B cell (primary cell): ENCODE results near the gene HIGD2A. TPM values are rescaled to one million over a fixed set of nuclear protein-coding genes. Genes with fewer than 3 reads are reported as not detected.

Source experiments
- ATAC-seq: fragments of 200-7000 bp; cut with Tn5 transposase; one replicate; pipeline ENCODE4 v1.10.0; 2021; ENCODE audit warnings: low read depth, mild to moderate bottlenecking, moderate number of reproducible peaks, moderate library complexity
- CTCF ChIA-PET: fragments of 350-600 bp; sonication (Branson Sonifier 250); formaldehyde crosslinking; loops from one replicate; lab custom pipeline; 2021; ENCODE audit warnings: antibody characterized with exemption, inconsistent platforms; lab: Charles Lee
- POLR2A ChIA-PET: fragments of 350-600 bp; sonication (Branson Sonifier 250); formaldehyde crosslinking; loops from one replicate; lab custom pipeline; 2021; ENCODE audit warnings: antibody characterized with exemption; lab: Charles Lee
- DNase-seq: peaks from one replicate; pipeline ENCODE4 v3.0.0; 2013
- H2AFZ ChIP-seq: 2 replicates; pipeline ENCODE4 v1.6.1; 2012; ENCODE audit warnings: mild to moderate bottlenecking, low read depth, low read length; ENCODE audit not compliant: insufficient read depth, poor library complexity, severe bottlenecking
- H3K27ac ChIP-seq, 2 donors: 1 replicate in 1 of 2; 2 replicates in 1 of 2; pipeline ENCODE4 v1.5.1; 2012 to 2013; ENCODE audit warnings: low read length in 2 of 2, mild to moderate bottlenecking in 2 of 2, moderate library complexity in 1 of 2
- H3K27me3 ChIP-seq, 4 experiments: fragments of 200-600 bp in 1 of 4; sonication (generic) in 1 of 4; replicated peaks in 1 of 4; 1 replicate in 2 of 4; 2 replicates in 2 of 4; pipeline versions ENCODE4 v1.6.1 to v1.7.0; 2013 to 2016; ENCODE audit warnings: low read length in 3 of 4, mild to moderate bottlenecking in 2 of 4, mixed read lengths in 1 of 4, moderate library complexity in 1 of 4; ENCODE audit not compliant: insufficient read depth in 4 of 4, control insufficient read depth in 3 of 4; ENCODE audit errors: control extremely low read depth in 1 of 4
- H3K36me3 ChIP-seq, 2 experiments: replicated peaks in 1 of 2; 1 replicate in 1 of 2; 2 replicates in 1 of 2; pipeline versions ENCODE4 v1.6.1 to v1.7.1; 2013; ENCODE audit warnings: low read length in 1 of 2; ENCODE audit not compliant: insufficient read depth in 2 of 2, control insufficient read depth in 1 of 2; ENCODE audit errors: control extremely low read depth in 1 of 2, extremely low read depth in 1 of 2
- H3K4me1 ChIP-seq, 2 donors: fragments of 200-600 bp in 1 of 2; sonication (generic) in 1 of 2; 1 replicate in 1 of 2; 2 replicates in 1 of 2; pipeline versions ENCODE4 v1.5.1 to v1.6.1; 2013 to 2017; ENCODE audit warnings: low read length in 2 of 2; ENCODE audit not compliant: control insufficient read depth in 2 of 2, insufficient read depth in 2 of 2
- H3K4me2 ChIP-seq: replicated peaks from 2 replicates; pipeline ENCODE3; 2012; ENCODE audit warnings: mild to moderate bottlenecking, low read depth, low read length; ENCODE audit not compliant: poor library complexity, severe bottlenecking
- H3K4me3 ChIP-seq, 5 experiments: fragments of 200-600 bp in 1 of 5; sonication (generic) in 1 of 5; 1 replicate in 3 of 5; 2 replicates in 2 of 5; pipeline versions ENCODE4 v1.5.1 to v1.7.0; 2011 to 2016; ENCODE audit warnings: low read length in 4 of 5, mild to moderate bottlenecking in 4 of 5, low read depth in 2 of 5, control low read depth in 1 of 5, moderate library complexity in 1 of 5; ENCODE audit not compliant: insufficient read depth in 1 of 5; ENCODE audit errors: control extremely low read depth in 1 of 5, extremely low read depth in 1 of 5
- H3K79me2 ChIP-seq: fragments of 200-600 bp; sonication (generic); one replicate; pipeline ENCODE4 v1.6.0; 2016; ENCODE audit warnings: low read length; ENCODE audit not compliant: control insufficient read depth, insufficient read depth
- H3K9ac ChIP-seq: fragments of 200-600 bp; sonication (generic); 2 replicates; pipeline ENCODE4 v1.6.1; 2017; ENCODE audit warnings: mild to moderate bottlenecking, low read length, moderate library complexity
- H3K9me3 ChIP-seq, 3 donors: one replicate each; pipeline versions ENCODE4 v1.6.1 to v1.7.1; 2013; ENCODE audit warnings: low read length in 2 of 3; ENCODE audit not compliant: control insufficient read depth in 2 of 3, insufficient read depth in 1 of 3; ENCODE audit errors: control extremely low read depth in 1 of 3
- H4K20me1 ChIP-seq: 2 replicates; pipeline ENCODE4 v1.6.0; 2012; ENCODE audit warnings: mild to moderate bottlenecking, low read length; ENCODE audit not compliant: insufficient read depth, control insufficient read depth, poor library complexity, severe bottlenecking
- H3K27ac Mint-ChIP-seq: one replicate; pipeline ENCODE4 v1.8.0; 2021; ENCODE audit warnings: mixed read lengths
- H3K27me3 Mint-ChIP-seq: one replicate; pipeline ENCODE4 v1.8.0; 2021; ENCODE audit warnings: mixed read lengths
- H3K4me1 Mint-ChIP-seq: one replicate; pipeline ENCODE4 v1.8.0; 2021; ENCODE audit warnings: mixed read lengths
- H3K4me3 Mint-ChIP-seq: one replicate; pipeline ENCODE4 v1.8.0; 2021; ENCODE audit warnings: mixed read lengths
- H3K9me3 Mint-ChIP-seq: one replicate; pipeline ENCODE4 v1.8.0; 2022; ENCODE audit warnings: mixed read lengths; ENCODE audit not compliant: insufficient read depth
- EZH2 ChIP-seq: IDR thresholded peaks from 2 replicates; pipeline ENCODE4 v1.6.1; 2012; ENCODE audit warnings: borderline replicate concordance, low read depth, mild to moderate bottlenecking, moderate library complexity, low read length; ENCODE audit not compliant: insufficient read depth, poor library complexity, severe bottlenecking
- WGBS: methylation state at CpG from one replicate; pipeline ENCODE4 v1.1.5; 2013; ENCODE audit warnings: missing lambda C conversion rate; ENCODE audit not compliant: insufficient coverage; 5-methylcytosine and 5-hydroxymethylcytosine counted together
- intact Hi-C: fragments of 100-400 bp; cut with micrococcal nuclease; formaldehyde crosslinking; loops from one replicate; pipeline ENCODE4 v1.10.0; 2022
- polyA plus RNA-seq: library from polyadenylated mRNA; depleted of rRNA; stranded (reverse); fragments of >200 nt; gene quantifications from 2 replicates; pipeline ENCODE4 v1.2.3, GENCODE V29; 2012
- total RNA-seq, 2 donors: library from RNA; stranded (reverse); fragments of 120-200 nt in 1 of 2; gene quantifications; 1 replicate in 1 of 2; 2 replicates in 1 of 2; pipeline versions ENCODE4 v1.2.3 to v1.2.4, GENCODE V29; 2013 to 2022
- TF ChIP-seq, protein P1 (sequence below): fragments of 200-600 bp; IDR thresholded peaks from one replicate; pipeline ENCODE4 v1.8.0; 2022; ENCODE audit warnings: antibody characterized with exemption, mild to moderate bottlenecking

HIGD2A gene
- total and polyA plus RNA-seq, 2 donors (not counting 1 experiment from before 2014, with no cell fraction given): 80.1 to 212 TPM

DNA sequence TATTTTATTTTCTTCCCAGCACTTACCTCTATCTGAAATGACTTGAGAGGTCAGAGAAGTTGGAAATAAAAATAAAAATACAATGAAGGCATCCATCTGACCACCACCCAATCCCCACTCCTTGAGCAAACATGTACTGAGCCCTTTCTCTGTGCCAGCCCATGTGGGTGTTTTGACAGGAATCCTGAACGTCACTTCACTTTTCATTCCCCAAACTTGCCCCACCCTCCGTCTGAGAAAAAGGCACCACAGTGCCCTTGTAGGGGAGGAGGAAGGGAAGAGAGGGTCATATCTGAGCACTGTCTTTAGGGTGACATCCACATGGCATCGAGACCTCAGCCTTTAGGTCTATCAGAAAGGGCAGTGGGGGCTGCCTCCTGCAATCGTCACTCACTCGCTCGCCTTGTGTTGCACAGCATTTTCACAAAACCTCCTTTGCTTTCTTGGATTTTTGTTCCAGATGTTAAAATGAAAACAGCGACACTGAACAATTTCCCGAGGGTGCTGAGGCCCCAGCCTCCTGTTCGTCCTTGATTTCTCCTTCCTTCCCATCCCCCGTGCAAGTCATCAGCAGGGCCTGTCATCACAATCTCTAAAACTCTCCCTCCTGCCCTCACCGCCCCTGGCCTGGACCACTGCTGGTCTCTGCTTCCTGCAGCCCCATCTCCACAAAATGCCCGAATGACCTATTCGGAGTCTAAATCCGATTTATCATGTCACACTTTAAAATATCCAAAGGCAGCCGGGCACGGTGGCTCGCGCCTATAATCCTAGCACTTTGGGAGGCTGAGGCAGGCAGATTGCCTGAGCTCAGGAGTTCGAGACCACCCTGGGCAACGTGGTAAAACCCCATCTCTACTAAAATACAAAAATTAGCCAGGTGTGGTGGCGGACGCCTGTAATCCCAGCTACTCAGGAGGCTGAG is 13.0 kb downstream of the HIGD2A start:
- H3K9me3 ChIP-seq: no peaks in the 10 kb centered on the region
- no peak for TF ChIP-seq EZH2
- TF ChIP-seq, protein P1, sequence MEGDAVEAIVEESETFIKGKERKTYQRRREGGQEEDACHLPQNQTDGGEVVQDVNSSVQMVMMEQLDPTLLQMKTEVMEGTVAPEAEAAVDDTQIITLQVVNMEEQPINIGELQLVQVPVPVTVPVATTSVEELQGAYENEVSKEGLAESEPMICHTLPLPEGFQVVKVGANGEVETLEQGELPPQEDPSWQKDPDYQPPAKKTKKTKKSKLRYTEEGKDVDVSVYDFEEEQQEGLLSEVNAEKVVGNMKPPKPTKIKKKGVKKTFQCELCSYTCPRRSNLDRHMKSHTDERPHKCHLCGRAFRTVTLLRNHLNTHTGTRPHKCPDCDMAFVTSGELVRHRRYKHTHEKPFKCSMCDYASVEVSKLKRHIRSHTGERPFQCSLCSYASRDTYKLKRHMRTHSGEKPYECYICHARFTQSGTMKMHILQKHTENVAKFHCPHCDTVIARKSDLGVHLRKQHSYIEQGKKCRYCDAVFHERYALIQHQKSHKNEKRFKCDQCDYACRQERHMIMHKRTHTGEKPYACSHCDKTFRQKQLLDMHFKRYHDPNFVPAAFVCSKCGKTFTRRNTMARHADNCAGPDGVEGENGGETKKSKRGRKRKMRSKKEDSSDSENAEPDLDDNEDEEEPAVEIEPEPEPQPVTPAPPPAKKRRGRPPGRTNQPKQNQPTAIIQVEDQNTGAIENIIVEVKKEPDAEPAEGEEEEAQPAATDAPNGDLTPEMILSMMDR: no peak
- intact Hi-C loops: no loop called here
- Mint-ChIP-seq H3K9me3 (no peaks in the 10 kb centered on the region), H3K27ac (no peak overlapping the region), H3K27me3 (no peaks in the 10 kb centered on the region), H3K4me1 (no peaks in the 10 kb centered on the region), H3K4me3 (no peak overlapping the region)
- no peak overlapping the region for H3K9ac ChIP-seq
- no peaks in the 10 kb centered on the region for H3K27me3 ChIP-seq
- no peak overlapping the region for H2AFZ ChIP-seq
- no peak overlapping the region for H3K27ac ChIP-seq
- H3K4me1 ChIP-seq: no peaks in the 10 kb centered on the region
- H4K20me1 ChIP-seq: no peaks in the 10 kb centered on the region
- H3K79me2 ChIP-seq: no peaks in the 10 kb centered on the region
- H3K4me2 ChIP-seq: no peak overlapping the region
- ChIA-PET POLR2A (no interaction called here), CTCF (no interaction called here)
- DNase-seq (no peak), ATAC-seq (no peak)
- H3K4me3 ChIP-seq: no peak overlapping the region
- WGBS: 97% methylated on average over 18 of the region's 22 CpGs
- H3K36me3 ChIP-seq: peaks cover 1 to 7% of the 10 kb centered on the region in 2 experiments
